HG03432 (cell line): ENCODE data around the gene RNPEPL1.

Source experiments
- ATAC-seq: cut with Tn5 transposase; IDR thresholded peaks from one replicate; pipeline ENCODE4 v1.9.1; 2021; ENCODE audit warnings: mild to moderate bottlenecking, moderate library complexity; ENCODE audit not compliant: unreplicated experiment

Gene RNPEPL1

DNA sequence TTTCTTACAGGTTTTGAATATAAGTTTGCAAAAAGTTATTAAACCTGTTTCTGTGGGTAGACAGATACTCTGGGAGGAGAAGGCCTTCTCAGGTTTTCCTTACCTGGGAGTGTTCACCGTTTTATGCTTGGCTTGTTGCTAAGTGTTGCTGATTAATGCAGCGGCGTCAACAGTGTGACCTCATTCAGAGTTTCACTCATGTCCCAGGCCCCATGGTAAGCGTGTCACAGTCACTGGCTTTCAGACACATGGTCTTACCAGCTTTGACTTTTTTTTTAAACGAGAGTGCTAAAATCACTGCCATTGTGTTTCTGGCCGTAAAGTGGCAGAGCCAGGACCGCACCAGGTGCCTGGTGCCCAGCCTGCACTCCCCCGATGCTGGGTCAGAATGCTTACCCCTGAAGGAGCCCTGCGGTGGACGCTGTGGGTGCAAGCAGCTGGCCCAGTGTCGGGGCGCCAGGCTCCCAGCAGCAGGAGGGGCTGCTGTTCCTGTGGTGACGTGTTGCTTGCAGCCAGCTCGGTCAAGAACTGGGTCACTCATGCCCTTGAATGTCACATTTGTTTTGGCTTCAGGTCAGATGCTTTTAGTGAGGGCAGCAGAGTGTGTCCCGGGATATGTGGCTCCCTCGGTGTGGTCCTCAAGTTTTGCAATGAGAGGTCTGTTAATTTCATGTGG lies 21.7 kb downstream of the RNPEPL1 start:
- ATAC-seq: no peak

DNA sequence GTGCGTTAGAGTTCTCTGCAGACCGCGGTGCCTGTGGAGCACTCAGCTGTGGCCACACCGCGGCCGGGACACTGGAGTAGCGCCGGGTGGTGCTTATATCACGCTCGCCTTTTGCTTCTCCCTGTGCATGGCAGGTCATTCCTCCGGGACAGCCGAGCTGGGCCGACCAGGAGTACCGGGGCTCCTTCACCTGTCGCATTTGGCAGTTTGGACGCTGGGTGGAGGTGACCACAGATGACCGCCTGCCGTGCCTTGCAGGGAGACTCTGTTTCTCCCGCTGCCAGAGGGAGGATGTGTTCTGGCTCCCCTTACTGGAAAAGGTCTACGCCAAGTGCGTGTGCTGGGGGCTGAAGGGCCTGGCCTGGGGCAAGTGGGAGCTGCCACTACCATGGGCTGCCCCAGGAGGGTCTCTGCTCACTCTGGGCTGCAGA lies 22.4 kb downstream of the RNPEPL1 start:
- ATAC-seq: no peak

DNA sequence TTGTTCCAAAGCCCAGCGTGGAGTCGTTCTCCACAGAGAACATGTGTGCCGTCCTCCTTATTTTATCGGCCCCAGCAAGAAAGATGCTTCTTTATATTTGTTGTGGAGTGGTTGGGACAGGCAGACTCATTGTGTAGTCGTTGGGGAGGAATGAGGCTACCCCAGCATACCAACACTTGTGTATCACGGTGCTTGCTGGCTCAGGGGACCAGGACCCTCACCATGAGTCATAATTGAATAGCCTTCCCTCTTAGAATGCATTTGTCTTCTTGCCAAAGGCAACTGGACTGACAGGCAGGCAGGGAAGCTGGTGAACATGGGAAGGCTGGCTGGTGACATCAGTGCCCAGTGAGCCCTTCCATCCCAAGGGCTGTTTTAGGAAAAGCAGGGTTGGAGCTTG lies 22.9 kb downstream of the RNPEPL1 start:
- no peak for ATAC-seq

DNA sequence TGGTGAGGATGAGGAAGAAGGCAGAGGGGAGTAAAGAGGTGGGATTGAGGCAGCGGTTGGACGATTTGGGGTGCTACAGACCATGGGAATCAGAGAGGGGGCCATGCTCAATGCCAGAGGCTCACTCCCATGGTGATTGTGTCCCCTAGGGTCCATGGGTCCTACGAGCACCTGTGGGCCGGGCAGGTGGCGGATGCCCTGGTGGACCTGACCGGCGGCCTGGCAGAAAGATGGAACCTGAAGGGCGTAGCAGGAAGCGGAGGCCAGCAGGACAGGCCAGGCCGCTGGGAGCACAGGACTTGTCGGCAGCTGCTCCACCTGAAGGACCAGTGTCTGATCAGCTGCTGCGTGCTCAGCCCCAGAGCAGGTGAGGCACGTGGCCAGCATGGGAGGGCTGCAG lies 23.5 kb downstream of the RNPEPL1 start:
- ATAC-seq: no peak

DNA sequence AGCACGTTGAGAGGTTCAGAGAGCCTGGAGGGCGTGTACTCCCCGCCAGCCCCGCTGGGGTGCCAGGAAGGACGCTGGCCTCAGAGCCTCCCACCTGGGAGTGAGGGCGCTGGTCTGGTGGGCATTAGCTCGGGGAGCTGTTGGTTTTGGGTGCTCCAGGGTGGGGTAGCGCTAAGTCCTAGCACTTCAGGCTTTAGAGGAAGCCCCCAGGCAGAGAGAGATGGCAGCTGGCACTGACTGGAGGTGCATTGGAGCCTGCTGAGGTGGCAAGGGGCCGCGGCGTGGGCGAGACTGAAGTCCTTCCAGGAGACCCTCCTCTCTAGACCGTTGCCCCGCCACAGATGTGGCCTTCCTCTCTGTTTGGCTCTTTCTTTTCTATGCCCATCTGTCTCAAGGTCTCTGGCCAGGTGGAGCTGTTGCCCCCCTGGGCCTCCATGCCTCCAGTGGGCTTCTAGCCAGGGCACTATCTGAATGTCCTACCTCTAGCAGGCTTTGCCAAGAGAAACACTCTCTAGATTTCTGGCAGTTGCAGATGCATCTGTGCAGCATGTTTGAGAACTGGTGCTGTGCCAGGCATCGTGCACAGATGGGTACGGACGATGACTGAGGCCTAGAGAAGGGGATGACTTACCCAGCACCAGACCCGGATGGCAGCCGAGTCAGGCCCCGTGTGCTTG lies 24.9 kb downstream of the RNPEPL1 start:
- ATAC-seq: no peak

DNA sequence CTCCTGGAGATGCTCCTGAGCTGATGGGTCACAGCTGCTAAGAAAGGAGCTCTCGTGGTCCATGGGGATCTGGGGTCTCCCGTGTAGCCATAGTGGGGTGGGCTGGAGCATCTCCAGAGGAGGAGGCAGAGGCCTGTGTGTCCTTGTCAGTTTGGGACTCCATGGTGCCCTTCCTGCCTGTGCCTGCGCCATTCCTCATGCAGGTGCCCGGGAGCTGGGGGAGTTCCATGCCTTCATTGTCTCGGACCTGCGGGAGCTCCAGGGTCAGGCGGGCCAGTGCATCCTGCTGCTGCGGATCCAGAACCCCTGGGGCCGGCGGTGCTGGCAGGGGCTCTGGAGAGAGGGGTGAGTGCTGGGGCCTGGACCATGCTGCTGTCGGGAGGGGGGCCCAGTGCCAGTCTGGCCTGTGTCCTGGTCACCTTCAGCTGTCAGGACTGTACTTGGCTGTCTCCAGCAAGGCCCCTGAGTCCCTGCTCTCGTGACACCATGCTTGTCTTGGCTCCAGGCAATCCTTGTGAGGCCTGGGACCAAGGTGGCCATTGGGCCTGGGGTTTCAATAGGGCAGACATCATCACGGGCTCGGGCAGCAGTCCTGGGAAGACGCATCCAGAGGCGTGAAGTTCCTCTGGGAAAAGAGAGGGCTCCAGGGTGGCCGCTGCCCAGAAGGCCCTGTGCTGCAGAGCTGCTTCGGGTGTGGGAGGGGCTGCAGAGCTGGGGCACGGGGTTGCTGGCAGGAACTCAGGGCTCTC lies 25.6 kb downstream of the RNPEPL1 start:
- no peak for ATAC-seq

DNA sequence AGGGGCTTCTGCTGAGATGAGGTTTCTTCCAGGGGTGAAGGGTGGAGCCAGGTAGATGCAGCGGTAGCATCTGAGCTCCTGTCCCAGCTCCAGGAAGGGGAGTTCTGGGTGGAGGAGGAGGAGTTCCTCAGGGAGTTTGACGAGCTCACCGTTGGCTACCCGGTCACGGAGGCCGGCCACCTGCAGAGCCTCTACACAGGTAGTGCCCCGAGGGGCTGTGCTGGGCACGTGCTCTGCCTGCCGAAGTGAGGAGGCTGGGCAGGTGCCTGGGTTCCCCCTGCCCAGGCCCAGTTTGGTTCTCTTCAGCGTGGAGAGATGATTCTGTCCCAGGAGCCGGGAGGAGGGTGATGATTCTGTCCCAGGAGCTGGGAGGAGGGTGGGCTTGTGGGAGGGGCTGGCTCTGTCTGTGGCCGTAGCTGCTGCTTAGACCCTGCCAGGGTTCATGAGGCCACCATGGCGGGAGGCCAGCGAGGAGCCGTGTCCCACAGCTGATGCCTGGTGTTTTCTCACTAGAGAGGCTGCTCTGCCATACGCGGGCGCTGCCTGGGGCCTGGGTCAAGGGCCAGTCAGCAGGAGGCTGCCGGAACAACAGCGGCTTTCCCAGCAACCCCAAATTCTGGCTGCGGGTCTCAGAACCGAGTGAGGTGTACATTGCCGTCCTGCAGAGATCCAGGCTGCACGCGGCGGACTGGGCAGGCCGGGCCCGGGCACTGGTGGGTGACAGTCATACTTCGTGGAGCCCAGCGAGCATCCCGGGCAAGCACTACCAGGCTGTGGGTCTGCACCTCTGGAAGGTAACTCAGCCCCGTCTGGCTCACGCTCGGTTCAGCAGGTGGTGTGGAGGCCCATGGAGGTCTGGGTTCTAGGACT lies 26.5 kb downstream of the RNPEPL1 start:
- ATAC-seq: no peak

DNA sequence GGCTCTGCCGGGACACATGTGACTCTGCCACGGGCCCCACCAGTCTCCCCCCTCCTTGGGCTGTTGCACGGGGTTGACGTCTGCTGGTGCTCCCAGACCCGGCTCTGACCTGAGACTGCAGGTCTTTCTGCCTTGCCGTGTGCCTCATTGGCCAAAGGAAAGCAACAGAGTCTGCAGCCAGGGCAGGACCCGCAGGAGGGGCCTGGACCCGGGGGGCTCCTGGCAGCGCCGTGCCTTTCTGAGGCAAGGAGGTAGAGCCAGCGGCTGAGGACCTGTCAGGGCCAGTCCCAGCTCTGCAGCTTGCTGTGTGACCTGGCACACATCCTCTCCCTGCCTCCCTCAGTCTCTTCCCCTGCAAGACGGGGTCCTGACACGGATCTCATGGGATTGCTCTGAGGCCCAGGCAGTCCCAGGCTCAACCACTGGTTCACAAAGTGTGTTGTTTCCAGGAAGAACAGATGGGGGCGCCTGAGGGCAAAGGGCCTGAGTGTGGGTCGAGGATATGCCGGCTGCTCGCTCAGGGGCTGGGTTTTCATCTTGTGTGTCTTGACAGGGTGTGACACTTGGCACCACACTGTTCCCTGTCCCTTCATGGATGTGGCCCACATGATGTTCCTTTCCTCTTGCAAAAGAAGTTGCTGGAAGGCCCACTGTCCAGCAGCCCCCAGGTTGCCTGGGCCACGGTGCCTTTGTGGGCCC lies 27.2 kb downstream of the RNPEPL1 start:
- ATAC-seq: no peak

DNA sequence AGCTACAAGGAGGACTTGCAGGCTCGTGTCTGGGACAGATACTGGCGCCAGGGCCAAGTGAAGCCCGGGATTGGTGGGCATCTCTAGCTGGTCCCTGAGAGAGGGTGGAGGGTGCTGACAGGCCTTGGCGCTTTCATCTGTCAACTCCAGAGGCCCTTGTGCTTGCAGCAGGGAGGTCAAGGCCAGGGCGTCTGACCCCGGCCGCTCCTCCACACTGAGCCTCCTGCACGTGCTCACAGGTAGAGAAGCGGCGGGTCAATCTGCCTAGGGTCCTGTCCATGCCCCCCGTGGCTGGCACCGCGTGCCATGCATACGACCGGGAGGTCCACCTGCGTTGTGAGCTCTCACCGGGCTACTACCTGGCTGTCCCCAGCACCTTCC lies 27.8 kb downstream of the RNPEPL1 start:
- no peak for ATAC-seq

DNA sequence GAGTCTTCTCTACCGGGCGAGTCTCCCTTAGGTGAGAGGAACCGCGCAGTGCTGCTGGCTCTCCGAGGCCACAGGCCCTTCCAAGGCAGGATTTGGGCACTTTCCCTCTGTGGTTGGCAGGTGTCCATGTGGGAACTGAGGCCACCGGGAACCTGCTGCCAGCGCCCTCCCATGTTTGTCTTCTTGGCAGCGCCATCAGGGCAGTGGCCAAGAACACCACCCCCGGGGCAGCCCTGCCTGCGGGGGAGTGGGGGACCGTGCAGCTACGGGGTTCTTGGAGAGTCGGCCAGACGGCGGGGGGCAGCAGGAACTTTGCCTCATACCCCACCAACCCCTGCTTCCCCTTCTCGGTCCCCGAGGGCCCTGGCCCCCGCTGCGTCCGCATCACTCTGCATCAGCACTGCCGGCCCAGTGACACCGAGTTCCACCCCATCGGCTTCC lies 28.2 kb downstream of the RNPEPL1 start:
- ATAC-seq: no peak

DNA sequence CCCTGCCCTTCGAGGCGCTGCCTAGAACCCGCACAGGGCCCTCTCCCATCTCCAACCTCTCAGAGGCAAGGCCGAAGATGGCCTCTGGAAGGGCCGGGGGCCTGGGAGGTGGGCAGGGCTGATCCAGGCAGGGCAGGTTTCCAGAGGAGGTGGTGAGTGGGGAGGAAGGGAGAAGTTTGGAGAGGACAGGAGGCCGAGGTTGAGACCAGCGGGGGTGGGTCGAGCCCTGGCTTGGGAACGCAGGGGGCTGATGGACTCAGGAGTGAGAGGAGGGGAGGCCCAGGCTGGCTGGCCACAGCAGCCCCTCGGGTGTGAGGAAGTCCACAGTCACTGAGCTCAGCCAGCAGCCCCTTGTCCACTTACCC lies 28.8 kb downstream of the RNPEPL1 start:
- no peak for ATAC-seq

DNA sequence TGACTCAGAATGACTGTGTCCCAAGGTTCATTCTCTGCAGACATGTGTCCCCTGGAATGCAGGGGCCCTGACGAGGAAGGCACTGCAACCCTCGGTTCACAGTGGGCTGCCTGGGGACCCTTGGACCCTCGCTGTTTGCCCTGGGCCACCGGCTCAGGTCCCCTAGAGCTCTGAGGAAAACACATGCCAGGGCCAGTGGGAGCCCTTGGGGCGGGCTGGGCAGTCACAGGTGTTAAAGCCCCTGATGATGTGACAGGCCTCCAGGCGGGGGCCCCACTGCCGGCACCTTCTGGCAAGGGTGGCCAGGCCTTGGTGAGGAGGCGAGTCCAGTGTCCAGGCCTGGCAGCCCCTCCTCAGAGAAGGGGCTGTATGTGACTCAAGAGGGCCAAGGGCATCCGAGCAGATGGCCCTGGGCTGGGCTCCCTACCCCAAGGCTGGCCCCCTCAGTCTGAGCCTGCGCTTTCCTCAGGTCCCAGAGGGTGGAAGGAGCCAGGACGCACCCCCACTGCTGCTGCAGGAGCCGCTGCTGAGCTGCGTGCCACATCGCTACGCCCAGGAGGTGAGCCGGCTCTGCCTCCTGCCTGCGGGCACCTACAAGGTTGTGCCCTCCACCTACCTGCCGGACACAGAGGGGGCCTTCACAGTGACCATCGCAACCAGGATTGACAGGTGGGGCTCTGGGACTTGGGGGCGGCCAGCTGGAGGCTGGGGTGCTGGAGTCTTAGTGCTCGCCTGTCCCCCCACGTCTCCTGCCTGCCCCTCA lies 29.3 kb downstream of the RNPEPL1 start:
- no peak for ATAC-seq

DNA sequence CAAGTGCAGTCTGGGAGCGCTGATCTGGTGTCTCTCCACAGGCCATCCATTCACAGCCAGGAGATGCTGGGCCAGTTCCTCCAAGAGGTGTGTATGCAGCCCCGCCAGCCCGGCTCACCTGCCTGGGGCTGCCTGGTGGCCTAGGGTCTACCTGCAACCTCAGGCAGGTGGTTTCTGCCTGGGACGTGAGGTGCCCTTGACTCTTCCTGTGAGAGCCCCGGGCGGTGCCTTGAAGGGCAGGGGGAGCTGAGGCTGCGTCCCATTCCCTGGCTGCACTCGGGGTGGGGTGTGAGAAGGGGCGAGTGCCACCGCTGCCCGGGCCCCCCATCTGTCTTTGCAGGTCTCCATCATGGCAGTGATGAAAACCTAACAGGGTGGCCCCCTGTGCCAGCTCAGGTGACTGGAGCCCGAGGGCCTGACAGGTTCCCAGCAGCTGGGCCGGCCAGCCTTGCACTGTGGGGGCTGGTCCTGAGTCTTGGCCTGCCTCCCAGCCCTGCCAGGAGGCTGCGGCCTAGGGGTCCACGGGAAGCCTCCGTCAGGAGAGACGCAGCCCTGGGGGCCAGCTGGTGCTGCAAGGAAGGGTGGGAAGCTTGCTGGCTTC lies 30.1 kb downstream of the RNPEPL1 start:
- ATAC-seq: no peak

DNA sequence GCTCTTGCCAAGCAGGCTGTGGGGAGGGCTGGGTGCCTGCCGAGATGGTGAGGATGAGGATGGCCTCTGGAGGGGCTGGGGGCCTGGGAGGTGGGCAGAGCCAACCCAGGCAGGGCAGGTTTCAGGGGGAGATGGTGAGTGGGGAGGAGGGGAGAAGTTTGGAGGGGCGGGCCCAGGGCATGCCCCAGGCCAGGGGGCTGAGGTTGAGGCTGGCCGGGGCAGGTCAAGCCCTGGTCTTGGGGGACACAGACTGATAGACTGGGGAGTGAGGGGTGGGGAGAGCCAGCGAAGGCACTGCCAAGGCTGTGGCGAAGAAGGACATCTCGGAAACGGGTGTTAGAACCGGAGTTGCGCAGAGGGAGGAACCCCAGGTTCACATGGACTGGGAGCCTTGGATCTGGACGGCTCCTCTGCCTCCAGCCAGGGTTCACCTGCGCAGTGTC lies 30.9 kb downstream of the RNPEPL1 start:
- no peak for ATAC-seq

DNA sequence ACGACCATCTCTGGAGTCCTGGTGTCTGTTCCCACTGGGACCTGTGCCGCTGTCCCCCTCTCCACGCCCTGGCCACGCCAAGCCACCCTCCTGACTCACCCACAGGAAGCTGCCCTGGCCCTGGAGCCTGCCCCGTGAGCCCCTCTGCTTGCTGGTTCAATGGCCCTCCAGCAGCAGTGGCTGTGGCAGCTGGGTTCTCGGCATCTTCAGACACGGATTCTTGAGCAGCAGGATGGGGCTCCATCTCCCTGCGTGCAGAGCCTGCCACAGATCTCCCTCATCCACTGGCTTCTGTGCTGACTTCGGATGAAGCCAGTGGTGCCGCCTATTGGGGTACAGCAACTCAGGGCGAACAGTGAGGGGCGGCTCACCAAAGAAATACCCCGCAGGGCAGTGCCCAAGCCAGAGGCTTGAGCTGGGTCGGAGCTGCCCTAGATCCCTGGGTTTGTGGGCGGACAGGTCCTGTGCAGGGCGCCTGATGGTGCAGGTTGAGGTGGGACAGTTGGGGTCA lies 32.2 kb downstream of the RNPEPL1 start:
- no peak for ATAC-seq

DNA sequence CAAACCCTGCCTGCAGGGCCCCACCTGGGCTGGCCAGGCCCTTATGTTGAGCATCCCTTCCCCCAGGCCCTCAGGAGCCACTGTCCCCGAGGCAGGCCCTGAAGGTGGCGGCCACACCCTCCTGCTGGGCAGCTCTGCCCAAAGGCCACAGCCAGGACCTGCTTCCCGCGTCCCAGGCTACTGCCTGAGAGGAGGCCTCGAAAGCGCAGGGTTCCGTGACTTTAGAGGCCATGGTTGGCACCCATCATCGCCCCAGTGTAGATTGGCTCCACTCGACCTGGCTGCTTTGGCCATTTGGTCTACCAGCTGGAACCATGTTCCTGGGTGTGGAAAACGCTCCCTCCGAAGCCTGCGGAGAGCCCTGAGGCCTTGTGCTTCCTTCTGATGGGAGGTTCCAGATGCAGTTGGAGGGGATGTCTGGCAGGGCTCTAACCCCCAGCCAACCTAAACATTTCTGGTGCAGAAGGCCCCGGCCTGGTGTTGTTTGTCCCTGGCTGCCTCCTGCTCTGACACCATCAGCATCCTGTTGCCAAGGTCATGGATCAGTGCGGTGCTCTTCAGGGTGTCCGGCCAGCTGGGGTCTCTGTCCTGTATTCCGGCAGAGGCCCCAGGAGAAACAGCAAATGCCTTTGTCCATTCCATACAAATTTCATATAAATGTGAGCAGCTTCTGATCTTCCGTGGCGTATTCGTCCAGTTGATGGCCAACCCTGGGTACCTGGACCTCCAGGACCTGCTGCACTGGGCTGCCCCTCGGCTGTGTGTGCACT lies 33.0 kb downstream of the RNPEPL1 start:
- ATAC-seq: no peak

DNA sequence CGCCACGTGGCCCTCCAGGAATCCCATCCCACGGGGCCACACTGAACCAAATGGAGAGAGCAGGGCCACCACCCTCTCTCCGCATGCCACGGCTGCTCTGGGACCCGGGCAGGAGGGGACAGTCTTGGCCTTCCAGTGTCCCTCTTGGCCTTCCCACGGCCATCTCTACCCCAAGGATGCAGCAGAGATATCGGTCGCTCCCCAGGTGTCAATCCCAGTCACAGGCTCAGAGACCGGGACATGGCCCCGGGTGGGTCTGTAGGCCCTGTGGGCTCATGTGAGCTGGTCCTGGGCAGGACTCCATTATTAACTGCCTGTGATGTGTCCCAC lies 33.5 kb downstream of the RNPEPL1 start:
- no peak for ATAC-seq

DNA sequence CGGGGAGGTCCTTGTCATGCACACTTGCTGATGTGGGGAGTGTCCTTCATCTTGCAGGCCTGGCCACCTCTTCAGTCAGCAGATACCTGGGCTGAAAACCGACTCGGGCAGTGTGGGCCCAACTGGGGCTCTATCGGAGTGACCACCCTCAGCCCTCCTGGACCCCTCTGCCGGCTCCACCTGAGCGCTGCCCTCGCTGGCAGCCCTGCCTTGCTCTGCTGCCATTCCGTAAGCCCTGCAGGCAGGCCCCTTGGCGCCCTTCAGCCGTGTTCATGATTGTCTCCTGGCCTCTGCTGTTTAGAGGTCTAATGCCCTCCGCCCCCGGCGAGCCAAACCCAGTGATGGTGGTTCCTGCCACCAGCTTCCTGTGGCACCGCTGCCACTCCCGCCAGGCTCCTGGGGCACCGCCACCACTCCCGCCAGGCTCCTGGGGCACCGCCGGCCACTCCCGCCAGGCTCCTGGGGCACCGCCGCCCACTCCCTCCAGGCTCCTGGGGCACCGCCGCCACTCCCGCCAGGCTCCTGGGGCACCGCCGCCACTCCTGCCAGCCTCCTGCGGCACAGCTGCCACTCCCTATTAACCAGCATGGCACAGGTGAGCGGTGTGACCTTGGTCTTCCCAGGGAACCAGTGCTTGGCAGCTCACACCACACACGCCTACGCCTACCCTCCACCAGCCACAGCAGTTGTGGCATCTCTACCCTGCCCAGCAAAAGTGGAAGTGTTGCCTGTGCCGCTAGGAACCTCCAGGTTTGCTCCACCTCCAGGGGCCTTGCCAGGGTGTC lies 34.2 kb downstream of the RNPEPL1 start:
- no peak for ATAC-seq
